Omental fat pad (tissue), 4 donors: ENCODE data around the gene SLC17A2. TPM values are rescaled to one million over a fixed set of nuclear protein-coding genes. Genes with fewer than 3 reads are reported as not detected.

Experiments
- ATAC-seq: fragments of 150-250 bp; one replicate; pipeline ENCODE4 v1.9.1; 2016; ENCODE audit warnings: mild to moderate bottlenecking, moderate library complexity; ENCODE audit not compliant: low FRiP score
- DNase-seq: peaks from one replicate; pipeline ENCODE4 v3.0.0-alpha.2; 2019; ENCODE audit warnings: low spot score
- CTCF ChIP-seq, 3 donors: fragments of 450-650 bp; IDR thresholded peaks; one replicate each; pipeline ENCODE4 v1.5.1; 2016 to 2017; ENCODE audit warnings: antibody characterized with exemption in 3 of 3, mild to moderate bottlenecking in 3 of 3, moderate library complexity in 2 of 3
- total RNA-seq, 4 donors: library from RNA; depleted of rRNA; stranded (reverse); fragments of >200 nt; gene quantifications; one replicate each; pipeline ENCODE4 v1.1.0, GENCODE V29; 2016

The SLC17A2 gene
- total RNA-seq, 4 donors from 2014 or later: not detected

- ATAC-seq: no peak
Measured at GRCh38 chr6:25919657-25920056, 10.8 kb downstream of the SLC17A2 start.

GRCh38 chr6:25918083-25918683 is 12.3 kb downstream of the SLC17A2 start:
- TF ChIP-seq CTCF (IDR thresholded peaks at IDR 0.05): no peak
- no peak for DNase-seq

More at GRCh38 chr6:25919657-25920056, 10.8 kb downstream of the SLC17A2 start:
- TF ChIP-seq CTCF (IDR thresholded peaks at IDR 0.05): no peak
- DNase-seq: no peak

GRCh38 chr6:25916789-25917490 is 13.6 kb downstream of the SLC17A2 start:
- DNase-seq: no peak
- ATAC-seq: no peak
- TF ChIP-seq CTCF (IDR thresholded peaks at IDR 0.05): no peak

More at GRCh38 chr6:25918083-25918683, 12.3 kb downstream of the SLC17A2 start:
- no peak for ATAC-seq

- DNase-seq (no peak), ATAC-seq (no peak)
- no peak for TF ChIP-seq CTCF (IDR thresholded peaks at IDR 0.05)
Measured at GRCh38 chr6:25916330-25916729, 14.2 kb downstream of the SLC17A2 start.

GRCh38 chr6:25913741-25914140 is 16.8 kb downstream of the SLC17A2 start:
- no peak for TF ChIP-seq CTCF (IDR thresholded peaks at IDR 0.05)
- ATAC-seq (no peak), DNase-seq (no peak)

GRCh38 chr6:25911351-25911750 is 19.1 kb downstream of the SLC17A2 start:
- ATAC-seq (no peak), DNase-seq (no peak)
- TF ChIP-seq CTCF (IDR thresholded peaks at IDR 0.05): no peak
